Neural cell (in vitro differentiated cells): ENCODE results near the gene IGF1R. TPM values are rescaled to one million over a fixed set of nuclear protein-coding genes. Genes with fewer than 3 reads are reported as not detected.

Source experiments
- H2AFZ ChIP-seq: fragments of 200-600, 300-800 bp; sonication (generic), shearing (Covaris generic); 2 replicates; pipeline ENCODE4 v1.6.0; 2014; ENCODE audit warnings: low read depth, mild to moderate bottlenecking, antibody characterized with exemption, low read length, moderate library complexity
- H3F3A ChIP-seq: fragments of 200-600 bp; shearing (Covaris generic); 2 replicates; pipeline ENCODE4 v1.6.1; 2016; ENCODE audit warnings: mild to moderate bottlenecking, moderate library complexity, mixed read lengths, antibody characterized with exemption, low read length; ENCODE audit not compliant: insufficient read depth, poor library complexity, severe bottlenecking
- H3K27ac ChIP-seq: fragments of 200-600, 300-800 bp; sonication (generic), shearing (Covaris generic); 2 replicates; pipeline ENCODE4 v1.5.1; 2014; ENCODE audit warnings: mild to moderate bottlenecking, low read length, moderate library complexity
- H3K27me3 ChIP-seq: fragments of 300-800, 200-600 bp; sonication (generic), shearing (Covaris generic); 2 replicates; pipeline ENCODE4 v1.6.0; 2014; ENCODE audit warnings: mild to moderate bottlenecking, low read depth, low read length, moderate library complexity; ENCODE audit not compliant: insufficient read depth
- H3K36me3 ChIP-seq: fragments of 300-800, 200-600 bp; sonication (generic), shearing (Covaris generic); 2 replicates; pipeline ENCODE4 v1.5.1; 2014; ENCODE audit warnings: mild to moderate bottlenecking, antibody characterized with exemption, low read length, moderate library complexity; ENCODE audit not compliant: insufficient read depth
- H3K4me2 ChIP-seq: fragments of 300-800, 200-600 bp; sonication (generic), shearing (Covaris generic); 2 replicates; pipeline ENCODE4 v1.6.0; 2014; ENCODE audit warnings: mild to moderate bottlenecking, low read length
- H3K4me3 ChIP-seq: fragments of 300-800, 200-600 bp; sonication (generic), shearing (Covaris generic); 2 replicates; pipeline ENCODE4 v1.5.1; 2014; ENCODE audit warnings: mild to moderate bottlenecking, low read length, moderate library complexity
- H3K79me2 ChIP-seq: fragments of 200-600 bp; shearing (Covaris generic); replicated peaks from 2 replicates; pipeline ENCODE4 v1.6.0; 2014; ENCODE audit warnings: mild to moderate bottlenecking, low read length, moderate library complexity; ENCODE audit not compliant: insufficient read depth
- H3K9ac ChIP-seq: fragments of 300-800, 200-600 bp; sonication (generic), shearing (Covaris generic); 2 replicates; pipeline ENCODE4 v1.6.1; 2016; ENCODE audit warnings: mild to moderate bottlenecking, low read length, mixed read lengths
- H3K9me2 ChIP-seq: fragments of 200-600 bp; shearing (Covaris generic); 2 replicates; pipeline ENCODE4 v1.6.1; 2016; ENCODE audit warnings: mild to moderate bottlenecking, low read length, mixed read lengths; ENCODE audit not compliant: insufficient read depth
- H3K9me3 ChIP-seq: fragments of 200-600, 300-800 bp; sonication (generic), shearing (Covaris generic); 2 replicates; pipeline ENCODE4 v1.6.1; 2016; ENCODE audit warnings: mild to moderate bottlenecking, mixed run types, low read length, moderate library complexity, mixed read lengths
- H4K20me1 ChIP-seq: fragments of 200-600 bp; shearing (Covaris generic); 2 replicates; pipeline ENCODE4 v1.6.1; 2016; ENCODE audit warnings: mild to moderate bottlenecking, mixed run types; ENCODE audit not compliant: insufficient read depth
- EP300 ChIP-seq: fragments of 450-650 bp; conservative IDR thresholded peaks from 2 replicates; pipeline ENCODE4 v1.6.1; 2014; ENCODE audit warnings: antibody characterized with exemption, mild to moderate bottlenecking, moderate library complexity; ENCODE audit not compliant: poor library complexity, severe bottlenecking
- EZH2 ChIP-seq: fragments of 200-600, 300-800 bp; shearing (Covaris generic), sonication (generic); IDR thresholded peaks from 2 replicates; pipeline ENCODE4 v1.6.1; 2014; ENCODE audit warnings: antibody characterized with exemption, low read length, borderline replicate concordance, mild to moderate bottlenecking; ENCODE audit not compliant: insufficient read depth, poor library complexity, severe bottlenecking
- MXI1 ChIP-seq: fragments of 450-650 bp; conservative IDR thresholded peaks from 2 replicates; pipeline ENCODE4 v1.6.1; 2014; ENCODE audit warnings: antibody characterized with exemption, mild to moderate bottlenecking; ENCODE audit not compliant: poor library complexity, severe bottlenecking
- POLR2AphosphoS5 ChIP-seq: IDR thresholded peaks from 2 replicates; pipeline ENCODE4 v1.6.1; 2012
- RAD21 ChIP-seq: fragments of 450-650 bp; conservative IDR thresholded peaks from 2 replicates; pipeline ENCODE4 v1.6.1; 2014; ENCODE audit warnings: antibody characterized with exemption, mild to moderate bottlenecking, moderate library complexity
- SMC3 ChIP-seq: fragments of 450-650 bp; conservative IDR thresholded peaks from 2 replicates; pipeline ENCODE4 v1.6.1; 2014; ENCODE audit warnings: antibody characterized with exemption, mild to moderate bottlenecking, moderate library complexity; ENCODE audit not compliant: poor library complexity
- TAF1 ChIP-seq: IDR thresholded peaks from 2 replicates; pipeline ENCODE4 v1.6.1; 2012; ENCODE audit warnings: low read depth
- polyA plus RNA-seq: library from polyadenylated mRNA; depleted of rRNA; stranded (reverse); fragments of >200 nt; gene quantifications from 2 replicates; pipeline ENCODE4 v1.2.3, GENCODE V29; 2014
- TF ChIP-seq, protein P1 (sequence below): fragments of 450-650 bp; IDR thresholded peaks from 2 replicates; pipeline ENCODE4 v1.5.1; 2014; ENCODE audit warnings: antibody characterized with exemption, mild to moderate bottlenecking, moderate library complexity; ENCODE audit not compliant: poor library complexity, severe bottlenecking
- TF ChIP-seq, protein P2 (sequence below): IDR thresholded peaks from 2 replicates; pipeline ENCODE4 v1.6.1; 2012; ENCODE audit warnings: borderline replicate concordance

Gene IGF1R
- polyA plus RNA-seq, 1 donor from 2014 or later, result 10.9 TPM

DNA sequence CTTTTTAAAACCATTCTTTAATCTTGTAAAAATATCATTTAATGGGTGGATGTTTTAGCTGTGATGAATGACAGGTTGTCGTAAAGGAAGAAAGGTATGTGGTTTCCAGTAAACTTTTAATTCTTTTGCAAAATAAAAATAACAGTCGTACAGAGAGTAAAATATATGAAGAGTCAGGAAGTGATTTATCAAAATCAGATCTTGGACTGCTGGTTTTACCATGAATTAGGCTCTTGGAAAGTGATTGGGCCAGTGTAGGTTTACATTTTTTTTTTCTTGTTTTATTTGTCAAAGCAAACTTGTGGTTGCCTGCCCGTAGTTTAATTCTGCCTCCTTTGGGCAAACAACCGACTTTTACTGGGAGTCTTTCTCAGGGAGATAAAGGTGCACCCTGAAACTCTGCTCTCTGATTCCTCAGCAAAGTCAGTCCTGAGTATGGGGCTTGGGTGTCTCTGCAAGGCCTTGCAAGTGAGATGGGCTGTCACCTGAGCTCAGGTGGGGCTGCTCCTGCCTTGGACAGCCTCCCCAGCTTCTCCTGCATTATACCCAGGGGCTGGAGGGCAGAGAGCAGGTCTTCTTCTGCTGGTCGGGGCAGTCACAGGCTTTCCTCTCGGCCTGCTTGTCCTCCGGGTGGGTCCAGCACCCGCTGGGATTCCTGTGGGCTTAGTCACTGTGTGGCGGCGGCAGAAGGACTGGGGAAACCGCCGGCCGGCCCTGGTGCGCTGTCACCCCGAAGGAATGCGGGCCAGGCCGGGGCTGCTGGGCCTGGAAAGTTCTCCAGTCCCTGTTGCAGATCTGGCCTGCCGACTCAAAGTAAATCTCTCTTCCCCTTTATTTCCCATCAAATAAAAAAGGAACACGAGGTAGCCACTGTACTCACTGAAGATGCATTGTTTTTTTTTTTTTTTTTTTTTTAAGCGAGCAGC lies 79.0 kb downstream of the IGF1R start:
- Histone ChIP-seq H3K27ac (no peak overlapping the region), H3K9ac (no peak overlapping the region), H4K20me1 (no peaks in the 10 kb centered on the region), H3K36me3 (no peaks in the 10 kb centered on the region), H2AFZ (no peak overlapping the region), H3K9me3 (no peaks in the 10 kb centered on the region), H3K9me2 (no peaks in the 10 kb centered on the region), H3K4me3 (no peak overlapping the region), H3F3A (no peaks in the 10 kb centered on the region), H3K27me3 (no peaks in the 10 kb centered on the region), H3K79me2 (peaks cover 85% of the 10 kb centered on the region), H3K4me2 (no peak overlapping the region)
- TF ChIP-seq MXI1 (no peak), EP300 (no peak), SMC3 (no peak), TAF1 (no peak), EZH2 (no peak), POLR2AphosphoS5 (no peak), RAD21 (no peak)
- TF ChIP-seq, protein P1, sequence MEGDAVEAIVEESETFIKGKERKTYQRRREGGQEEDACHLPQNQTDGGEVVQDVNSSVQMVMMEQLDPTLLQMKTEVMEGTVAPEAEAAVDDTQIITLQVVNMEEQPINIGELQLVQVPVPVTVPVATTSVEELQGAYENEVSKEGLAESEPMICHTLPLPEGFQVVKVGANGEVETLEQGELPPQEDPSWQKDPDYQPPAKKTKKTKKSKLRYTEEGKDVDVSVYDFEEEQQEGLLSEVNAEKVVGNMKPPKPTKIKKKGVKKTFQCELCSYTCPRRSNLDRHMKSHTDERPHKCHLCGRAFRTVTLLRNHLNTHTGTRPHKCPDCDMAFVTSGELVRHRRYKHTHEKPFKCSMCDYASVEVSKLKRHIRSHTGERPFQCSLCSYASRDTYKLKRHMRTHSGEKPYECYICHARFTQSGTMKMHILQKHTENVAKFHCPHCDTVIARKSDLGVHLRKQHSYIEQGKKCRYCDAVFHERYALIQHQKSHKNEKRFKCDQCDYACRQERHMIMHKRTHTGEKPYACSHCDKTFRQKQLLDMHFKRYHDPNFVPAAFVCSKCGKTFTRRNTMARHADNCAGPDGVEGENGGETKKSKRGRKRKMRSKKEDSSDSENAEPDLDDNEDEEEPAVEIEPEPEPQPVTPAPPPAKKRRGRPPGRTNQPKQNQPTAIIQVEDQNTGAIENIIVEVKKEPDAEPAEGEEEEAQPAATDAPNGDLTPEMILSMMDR, result no peak
- TF ChIP-seq, protein P2, sequence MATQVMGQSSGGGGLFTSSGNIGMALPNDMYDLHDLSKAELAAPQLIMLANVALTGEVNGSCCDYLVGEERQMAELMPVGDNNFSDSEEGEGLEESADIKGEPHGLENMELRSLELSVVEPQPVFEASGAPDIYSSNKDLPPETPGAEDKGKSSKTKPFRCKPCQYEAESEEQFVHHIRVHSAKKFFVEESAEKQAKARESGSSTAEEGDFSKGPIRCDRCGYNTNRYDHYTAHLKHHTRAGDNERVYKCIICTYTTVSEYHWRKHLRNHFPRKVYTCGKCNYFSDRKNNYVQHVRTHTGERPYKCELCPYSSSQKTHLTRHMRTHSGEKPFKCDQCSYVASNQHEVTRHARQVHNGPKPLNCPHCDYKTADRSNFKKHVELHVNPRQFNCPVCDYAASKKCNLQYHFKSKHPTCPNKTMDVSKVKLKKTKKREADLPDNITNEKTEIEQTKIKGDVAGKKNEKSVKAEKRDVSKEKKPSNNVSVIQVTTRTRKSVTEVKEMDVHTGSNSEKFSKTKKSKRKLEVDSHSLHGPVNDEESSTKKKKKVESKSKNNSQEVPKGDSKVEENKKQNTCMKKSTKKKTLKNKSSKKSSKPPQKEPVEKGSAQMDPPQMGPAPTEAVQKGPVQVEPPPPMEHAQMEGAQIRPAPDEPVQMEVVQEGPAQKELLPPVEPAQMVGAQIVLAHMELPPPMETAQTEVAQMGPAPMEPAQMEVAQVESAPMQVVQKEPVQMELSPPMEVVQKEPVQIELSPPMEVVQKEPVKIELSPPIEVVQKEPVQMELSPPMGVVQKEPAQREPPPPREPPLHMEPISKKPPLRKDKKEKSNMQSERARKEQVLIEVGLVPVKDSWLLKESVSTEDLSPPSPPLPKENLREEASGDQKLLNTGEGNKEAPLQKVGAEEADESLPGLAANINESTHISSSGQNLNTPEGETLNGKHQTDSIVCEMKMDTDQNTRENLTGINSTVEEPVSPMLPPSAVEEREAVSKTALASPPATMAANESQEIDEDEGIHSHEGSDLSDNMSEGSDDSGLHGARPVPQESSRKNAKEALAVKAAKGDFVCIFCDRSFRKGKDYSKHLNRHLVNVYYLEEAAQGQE, result no peak

DNA sequence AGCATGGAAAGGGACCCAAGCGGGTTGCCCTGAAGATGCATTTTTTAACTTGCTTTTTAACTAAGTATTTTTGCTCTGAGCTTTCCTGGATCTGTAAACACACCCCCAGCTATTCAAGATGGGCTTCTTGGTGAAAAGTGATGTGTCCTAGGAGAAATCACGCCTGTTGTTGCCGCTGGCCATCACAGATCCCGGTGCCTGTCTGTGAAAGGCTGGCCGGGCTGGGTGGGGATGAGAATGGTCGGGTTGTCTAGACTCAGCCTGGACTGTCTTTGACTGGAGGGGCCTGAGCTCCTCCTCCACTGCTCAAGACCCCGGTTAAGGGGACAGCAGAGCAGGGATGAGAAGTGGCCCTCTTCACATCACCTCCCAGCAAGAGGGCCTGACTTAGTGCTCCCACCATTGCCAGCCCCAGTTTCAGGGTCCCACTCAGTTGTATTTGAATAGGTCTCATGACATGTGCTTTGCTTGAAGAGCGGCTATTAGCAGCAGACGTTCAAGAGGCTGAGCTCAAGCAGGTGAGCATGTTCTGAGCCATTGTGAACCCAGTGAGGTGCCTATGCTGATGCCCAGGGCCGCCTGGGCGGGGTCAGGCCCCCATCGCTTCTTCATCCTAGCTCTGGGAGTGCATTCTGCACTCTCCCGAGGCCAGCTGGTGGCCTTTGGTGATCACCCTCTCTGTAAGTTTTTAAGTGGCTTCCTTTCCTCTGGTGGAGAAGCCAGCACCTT lies 79.9 kb downstream of the IGF1R start:
- Histone ChIP-seq H3K36me3 (no peaks in the 10 kb centered on the region), H3K27me3 (no peaks in the 10 kb centered on the region), H3F3A (no peaks in the 10 kb centered on the region), H3K79me2 (peaks cover 89% of the 10 kb centered on the region), H3K4me3 (no peak overlapping the region), H3K9me3 (no peaks in the 10 kb centered on the region), H3K9ac (no peak overlapping the region), H3K27ac (no peak overlapping the region), H3K4me2 (no peak overlapping the region), H4K20me1 (no peaks in the 10 kb centered on the region), H3K9me2 (no peaks in the 10 kb centered on the region), H2AFZ (no peak overlapping the region)
- TF ChIP-seq RAD21 (no peak), SMC3 (no peak), EP300 (no peak), TAF1 (no peak), EZH2 (no peak), POLR2AphosphoS5 (no peak), MXI1 (no peak)
- TF ChIP-seq, protein P2, result no peak
- TF ChIP-seq, protein P1, result no peak
